BJ (cell line): ENCODE measurements around the gene IFIT2. TPM values are rescaled to one million over a fixed set of nuclear protein-coding genes. Genes with fewer than 3 reads are reported as not detected.

ENCODE experiments used
- CTCF ChIA-PET: fragments of 350-600 bp; formaldehyde crosslinking; extraction: SDS; loops from one replicate; lab custom pipeline; 2021; ENCODE audit warnings: antibody characterized with exemption, inconsistent platforms; lab: Yijun Ruan, JAX
- POLR2A ChIA-PET: fragments of 300-600 bp; sonication (Branson Sonifier 250); formaldehyde crosslinking; extraction: SDS; loops from one replicate; lab custom pipeline; 2021; ENCODE audit warnings: antibody characterized with exemption; lab: Charles Lee
- DNase-seq: peaks from one replicate; pipeline ENCODE4 v3.0.0-alpha.2; 2011; ENCODE audit warnings: low read depth
- H3K27me3 ChIP-seq: 2 replicates; pipeline ENCODE4 v1.6.0; 2011; ENCODE audit warnings: low read length; ENCODE audit not compliant: control insufficient read depth, insufficient read depth
- H3K36me3 ChIP-seq: 2 replicates; pipeline ENCODE4 v1.5.1; 2011; ENCODE audit warnings: low read length; ENCODE audit not compliant: control insufficient read depth, insufficient read depth
- H3K4me3 ChIP-seq: 2 replicates; pipeline ENCODE4 v1.5.1; 2011; ENCODE audit warnings: low read depth, mild to moderate bottlenecking, control low read depth, low read length
- CTCF ChIP-seq: IDR thresholded peaks from 2 replicates; pipeline ENCODE4 v1.5.1; 2011; ENCODE audit warnings: low read depth, mild to moderate bottlenecking, control low read depth, inconsistent platforms, low read length, moderate library complexity; ENCODE audit not compliant: insufficient read depth
- polyA plus RNA-seq: library from polyadenylated mRNA; depleted of rRNA; stranded (reverse); fragments of >200 nt; gene quantifications from 2 replicates; pipeline ENCODE4 v1.2.3, GENCODE V29; 2011; rRNA removed

Gene IFIT2
- polyA plus RNA-seq, 1 experiment: 6.2 TPM

DNA sequence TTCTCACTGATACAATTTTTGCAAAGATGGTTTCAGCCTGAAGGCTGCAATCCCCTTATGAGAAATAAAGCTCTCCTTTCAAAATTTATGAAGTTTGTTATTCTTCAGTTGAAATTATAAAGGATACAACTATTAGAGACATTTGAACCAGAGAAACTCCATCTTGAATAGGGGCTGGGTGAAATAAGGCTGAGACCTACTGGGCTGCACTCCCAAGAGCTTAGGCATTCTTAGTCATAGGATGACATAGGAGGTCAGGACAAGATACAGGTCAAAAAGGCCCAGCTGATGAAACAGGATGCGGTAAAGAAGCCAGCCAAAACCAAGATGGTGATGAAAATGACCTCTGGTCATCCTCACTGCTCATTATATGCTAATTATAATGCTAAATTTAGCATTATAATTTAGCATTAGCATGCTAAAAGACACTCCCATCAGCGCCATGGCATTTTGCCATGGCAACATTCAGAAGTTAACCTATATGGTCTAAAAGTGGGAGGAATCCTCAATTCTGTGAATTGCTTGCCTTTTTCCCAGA, 53.6 kb downstream of the IFIT2 start:
- no peaks in the 10 kb centered on the region for H3K36me3 ChIP-seq
- no peaks in the 10 kb centered on the region for H3K27me3 ChIP-seq
- H3K4me3 ChIP-seq: no peak overlapping the region
- no peak for TF ChIP-seq CTCF
- CTCF ChIA-PET: interaction anchor here (0.8 to 1.7 kb wide), 7 partner anchors 9 to 97 kb away, joined by 3 to 6 read pairs (median 3); no protein-coding TSS in a partner anchor
- POLR2A ChIA-PET: no interaction called here
- no peak for DNase-seq

- DNase-seq: no peak
- H3K27me3 ChIP-seq: no peaks in the 10 kb centered on the region
- no peaks in the 10 kb centered on the region for H3K36me3 ChIP-seq
- ChIA-PET POLR2A (no interaction called here), CTCF (interaction anchor here (3.9 kb wide), 1 partner anchor 12 kb away, joined by 30 read pairs; no protein-coding TSS in a partner anchor)
- no peak for TF ChIP-seq CTCF
- no peak overlapping the region for H3K4me3 ChIP-seq
Observed at GRCh38 chr10:89357096-89357495, 55.2 kb downstream of the IFIT2 start.

DNA sequence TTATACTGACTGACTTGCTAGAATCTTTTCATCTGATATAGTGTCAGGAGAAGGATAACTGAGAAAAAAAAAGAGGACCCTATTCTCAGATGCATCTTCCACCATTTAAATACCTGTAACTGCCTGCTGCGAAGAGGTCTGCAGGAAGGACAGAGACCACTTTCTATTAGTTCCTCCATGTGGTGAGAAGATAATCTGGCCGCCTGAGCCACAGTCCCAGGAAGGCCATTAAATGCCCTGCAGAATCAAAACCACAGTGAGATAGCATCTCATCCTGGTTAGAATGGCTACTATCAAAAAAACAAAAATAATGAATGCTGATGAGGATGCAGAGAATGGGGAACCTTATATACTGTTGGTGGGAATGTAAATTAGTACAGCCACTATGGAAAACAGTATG, 56.1 kb downstream of the IFIT2 start:
- no peaks in the 10 kb centered on the region for H3K36me3 ChIP-seq
- DNase-seq: no peak
- no peaks in the 10 kb centered on the region for H3K27me3 ChIP-seq
- no peak for TF ChIP-seq CTCF
- H3K4me3 ChIP-seq: no peak overlapping the region
- POLR2A ChIA-PET: no interaction called here
- CTCF ChIA-PET: interaction anchor here (3.9 kb wide), 1 partner anchor 11 kb away, joined by 30 read pairs; no protein-coding TSS in a partner anchor

Other genes starting within 250 kb of the IFIT2 start
- gene CH25H, start 94.7 kb upstream of the IFIT2 start, polyA plus RNA-seq: 0.53 and 0.86 TPM in 2 replicates
- gene LIPA, start 50.3 kb upstream of the IFIT2 start, polyA plus RNA-seq: 80.3 and 145 TPM in 2 replicates
- 18.7 and 25.8 TPM in 2 replicates for gene IFIT3, start 26.0 kb downstream of the IFIT2 start, polyA plus RNA-seq
- not detected in 2 replicates for gene IFIT1B, start 76.0 kb downstream of the IFIT2 start, polyA plus RNA-seq
- gene IFIT1, start 90.6 kb downstream of the IFIT2 start, polyA plus RNA-seq: 25.1 and 44.9 TPM in 2 replicates
- 6.5 and 13.9 TPM in 2 replicates for gene IFIT5, start 112.5 kb downstream of the IFIT2 start, polyA plus RNA-seq
- 0.02 and 0.06 TPM in 2 replicates for gene SLC16A12, start 233.5 kb downstream of the IFIT2 start, polyA plus RNA-seq